MM.1S (cell line): ENCODE data around the gene GOLGA8H.
"Not testable (repeated sequence)": the region's sequence is repeated elsewhere in the genome, so short reads cannot be mapped to it uniquely, and the experiment has no call there.

Experiments
- EZH2 ChIP-seq: fragments of 300-600 bp; sonication (generic); optimal IDR thresholded peaks from 2 replicates; pipeline ENCODE3; 2017; ENCODE audit warnings: low read depth, mild to moderate bottlenecking, antibody characterized with exemption, low read length, mixed read lengths
- TF ChIP-seq, protein P1 (sequence below): fragments of 300-600 bp; sonication (generic); IDR thresholded peaks from 2 replicates; pipeline ENCODE4 v1.5.1; 2016; ENCODE audit warnings: antibody characterized with exemption, low read length, mixed read lengths

GRCh38 chr15:30603796-30604195 is at the start of gene GOLGA8H:
- TF ChIP-seq EZH2: not testable (repeated sequence)
- TF ChIP-seq, protein P1, sequence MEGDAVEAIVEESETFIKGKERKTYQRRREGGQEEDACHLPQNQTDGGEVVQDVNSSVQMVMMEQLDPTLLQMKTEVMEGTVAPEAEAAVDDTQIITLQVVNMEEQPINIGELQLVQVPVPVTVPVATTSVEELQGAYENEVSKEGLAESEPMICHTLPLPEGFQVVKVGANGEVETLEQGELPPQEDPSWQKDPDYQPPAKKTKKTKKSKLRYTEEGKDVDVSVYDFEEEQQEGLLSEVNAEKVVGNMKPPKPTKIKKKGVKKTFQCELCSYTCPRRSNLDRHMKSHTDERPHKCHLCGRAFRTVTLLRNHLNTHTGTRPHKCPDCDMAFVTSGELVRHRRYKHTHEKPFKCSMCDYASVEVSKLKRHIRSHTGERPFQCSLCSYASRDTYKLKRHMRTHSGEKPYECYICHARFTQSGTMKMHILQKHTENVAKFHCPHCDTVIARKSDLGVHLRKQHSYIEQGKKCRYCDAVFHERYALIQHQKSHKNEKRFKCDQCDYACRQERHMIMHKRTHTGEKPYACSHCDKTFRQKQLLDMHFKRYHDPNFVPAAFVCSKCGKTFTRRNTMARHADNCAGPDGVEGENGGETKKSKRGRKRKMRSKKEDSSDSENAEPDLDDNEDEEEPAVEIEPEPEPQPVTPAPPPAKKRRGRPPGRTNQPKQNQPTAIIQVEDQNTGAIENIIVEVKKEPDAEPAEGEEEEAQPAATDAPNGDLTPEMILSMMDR: not testable (repeated sequence)
